HEK293 (cell line): ENCODE data around the gene CDHR5.

Source experiments
- CTCF ChIA-PET: fragments of 350-600 bp; formaldehyde crosslinking; extraction: SDS; loops from one replicate; lab custom pipeline; 2021; ENCODE audit warnings: antibody characterized with exemption; lab: Yijun Ruan, JAX
- POLR2A ChIA-PET: fragments of 300-600 bp; formaldehyde crosslinking; extraction: SDS; loops from one replicate; lab custom pipeline; 2020; ENCODE audit warnings: antibody characterized with exemption, inconsistent platforms; lab: Yijun Ruan, JAX
- H3K27ac ChIP-seq: fragments of 200-500 bp; sonication (Bioruptor generic); 2 replicates; pipeline ENCODE4 v1.5.1; 2014; ENCODE audit warnings: low read depth, low read length, control low read depth, inconsistent platforms; ENCODE audit errors: extremely low read depth
- H3K36me3 ChIP-seq, 2 experiments: fragments of 200-500 bp in 1 of 2; sonication (Bioruptor generic) in 1 of 2; 1 replicate in 1 of 2; 2 replicates in 1 of 2; pipeline ENCODE4 v1.5.1; 2014 to 2017; ENCODE audit warnings: inconsistent platforms in 2 of 2, low read length in 2 of 2; ENCODE audit not compliant: control insufficient read depth in 2 of 2, insufficient read depth in 1 of 2
- H3K4me1 ChIP-seq: fragments of 200-500 bp; sonication (Bioruptor generic); 2 replicates; pipeline ENCODE4 v1.5.1; 2014; ENCODE audit warnings: mild to moderate bottlenecking, low read length, inconsistent platforms; ENCODE audit not compliant: control insufficient read depth, insufficient read depth
- H3K4me3 ChIP-seq: 2 replicates; pipeline ENCODE4 v1.5.1; 2011; ENCODE audit warnings: low read depth, mild to moderate bottlenecking, control low read depth, low read length, moderate library complexity
- H3K9me3 ChIP-seq: fragments of 200-500 bp; sonication (Bioruptor generic); 2 replicates; pipeline ENCODE4 v1.5.1; 2014; ENCODE audit warnings: low read depth, low read length, inconsistent platforms; ENCODE audit not compliant: control insufficient read depth, insufficient read depth
- FEZF1 ChIP-seq: fragments of 450-650 bp; formaldehyde crosslinking; IDR thresholded peaks from 2 replicates; pipeline ENCODE4 v1.5.1; 2016; ENCODE audit warnings: missing biosample characterization, missing genetic modification characterization
- GLI4 ChIP-seq: fragments of 450-650 bp; formaldehyde crosslinking; IDR thresholded peaks from 2 replicates; pipeline ENCODE4 v1.5.1; 2016; ENCODE audit warnings: missing biosample characterization, missing genetic modification characterization
- GLIS2 ChIP-seq: fragments of 450-650 bp; formaldehyde crosslinking; IDR thresholded peaks from 2 replicates; pipeline ENCODE4 v1.5.1; 2016; ENCODE audit warnings: missing biosample characterization, missing genetic modification characterization
- HOXC10 ChIP-seq: sonication (generic); formaldehyde crosslinking; IDR thresholded peaks from 2 replicates; pipeline ENCODE4 v1.8.1; 2023; ENCODE audit warnings: mild to moderate bottlenecking, missing genetic modification reagents
- SCRT2 ChIP-seq: fragments of 450-650 bp; formaldehyde crosslinking; IDR thresholded peaks from 2 replicates; pipeline ENCODE4 v1.5.1; 2016; ENCODE audit warnings: missing biosample characterization, missing genetic modification characterization
- SP7 ChIP-seq: fragments of 450-650 bp; formaldehyde crosslinking; IDR thresholded peaks from 2 replicates; pipeline ENCODE4 v1.5.1; 2016; ENCODE audit warnings: missing biosample characterization, missing genetic modification characterization
- YY2 ChIP-seq: fragments of 450-650 bp; formaldehyde crosslinking; IDR thresholded peaks from 2 replicates; pipeline ENCODE4 v1.5.1; 2016; ENCODE audit warnings: missing biosample characterization, missing genetic modification characterization
- ZBTB1 ChIP-seq: fragments of 450-650 bp; formaldehyde crosslinking; IDR thresholded peaks from 2 replicates; pipeline ENCODE4 v1.5.1; 2016; ENCODE audit warnings: missing biosample characterization, missing genetic modification characterization
- ZIC2 ChIP-seq: fragments of 450-650 bp; formaldehyde crosslinking; IDR thresholded peaks from 2 replicates; pipeline ENCODE4 v1.5.1; 2016; ENCODE audit warnings: missing biosample characterization, missing genetic modification characterization
- ZNF133 ChIP-seq: fragments of 450-650 bp; formaldehyde crosslinking; IDR thresholded peaks from 2 replicates; pipeline ENCODE4 v1.5.1; 2016; ENCODE audit warnings: missing biosample characterization, missing genetic modification characterization
- ZNF175 ChIP-seq: fragments of 450-650 bp; formaldehyde crosslinking; IDR thresholded peaks from 2 replicates; pipeline ENCODE4 v1.5.1; 2016; ENCODE audit warnings: missing biosample characterization, missing genetic modification characterization
- ZNF202 ChIP-seq: fragments of 450-650 bp; formaldehyde crosslinking; IDR thresholded peaks from 2 replicates; pipeline ENCODE4 v1.5.1; 2016; ENCODE audit warnings: missing biosample characterization, missing genetic modification characterization, borderline replicate concordance
- ZNF292 ChIP-seq: fragments of 450-650 bp; formaldehyde crosslinking; IDR thresholded peaks from 2 replicates; pipeline ENCODE4 v1.5.1; 2016; ENCODE audit warnings: low read depth, missing biosample characterization, missing genetic modification characterization, borderline replicate concordance
- ZNF596 ChIP-seq: fragments of 450-650 bp; IDR thresholded peaks from 2 replicates; pipeline ENCODE4 v1.5.0; 2018; ENCODE audit warnings: missing biosample characterization, mild to moderate bottlenecking, missing genetic modification characterization, moderate library complexity
- ZNF626 ChIP-seq: fragments of 450-650 bp; sonication (Bioruptor Pico); formaldehyde crosslinking; IDR thresholded peaks from 2 replicates; pipeline ENCODE4 v1.5.1; 2018; ENCODE audit warnings: missing biosample characterization, missing genetic modification characterization, inconsistent platforms
- ZNF768 ChIP-seq: fragments of 450-650 bp; formaldehyde crosslinking; IDR thresholded peaks from 2 replicates; pipeline ENCODE4 v1.5.1; 2018; ENCODE audit warnings: missing biosample characterization, mild to moderate bottlenecking, missing genetic modification characterization
- ZNF830 ChIP-seq: fragments of 450-650 bp; IDR thresholded peaks from 2 replicates; pipeline ENCODE4 v1.5.0; 2018; ENCODE audit warnings: missing biosample characterization, missing genetic modification characterization, low read depth, mild to moderate bottlenecking, moderate library complexity
- TF ChIP-seq, protein P1 (sequence below): fragments of 450-650 bp; formaldehyde crosslinking; IDR thresholded peaks from 2 replicates; pipeline ENCODE4 v1.5.1; 2016; ENCODE audit warnings: missing biosample characterization, missing genetic modification characterization
- TF ChIP-seq, protein P2 (sequence below): fragments of 450-650 bp; formaldehyde crosslinking; IDR thresholded peaks from 2 replicates; pipeline ENCODE4 v1.5.1; 2016; ENCODE audit warnings: missing biosample characterization, missing genetic modification characterization
- TF ChIP-seq, protein P3 (sequence below): fragments of 450-650 bp; formaldehyde crosslinking; IDR thresholded peaks from 2 replicates; pipeline ENCODE4 v1.5.1; 2016; ENCODE audit warnings: missing biosample characterization, missing genetic modification characterization, borderline replicate concordance
- TF ChIP-seq, protein P4 (sequence below): fragments of 450-650 bp; formaldehyde crosslinking; optimal IDR thresholded peaks from 2 replicates; pipeline ENCODE3; 2016; ENCODE audit warnings: missing biosample characterization, mild to moderate bottlenecking, missing genetic modification characterization

Gene CDHR5

DNA sequence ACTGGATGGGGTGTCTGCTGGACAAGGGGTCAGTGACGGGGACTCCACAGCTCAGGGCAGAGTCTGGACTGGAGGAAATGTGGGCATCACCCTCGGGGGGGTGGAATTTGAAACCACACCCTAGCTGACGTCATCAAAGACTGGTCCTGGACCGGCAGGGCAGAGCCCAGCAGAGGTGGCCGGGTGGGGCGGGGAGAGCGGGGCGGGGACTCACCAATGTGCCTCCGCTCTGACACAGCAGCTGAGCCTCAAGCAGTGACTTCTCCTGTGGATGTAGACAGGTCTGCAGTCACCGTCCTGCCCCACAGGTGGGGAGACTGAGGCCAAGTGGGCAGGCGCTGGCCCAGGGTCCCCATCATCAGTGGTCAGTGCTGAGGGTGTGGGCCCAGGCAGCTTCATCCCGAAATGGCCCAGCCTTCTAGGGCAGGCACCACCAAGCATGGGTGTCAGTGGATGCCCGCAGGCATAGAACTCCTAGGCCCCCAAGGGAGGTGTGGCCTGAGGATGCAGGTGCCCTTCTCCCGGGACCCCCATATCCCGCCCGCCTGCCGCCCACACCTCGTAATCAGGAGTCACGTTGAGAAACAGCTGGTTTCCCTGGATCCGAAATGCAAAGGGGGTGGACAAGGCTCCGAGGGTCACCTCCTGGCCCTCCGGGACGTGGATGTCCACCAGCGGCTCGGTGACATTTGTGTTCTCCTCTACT, 603 bp downstream of the CDHR5 start (continued):
- TF ChIP-seq ZNF596 = no peak
- TF ChIP-seq ZNF175 (tag by site-specific recombination) = no peak
- TF ChIP-seq HOXC10 (CRISPR knock-in tag) = no peak
- no peak for TF ChIP-seq GLI4 (tag by site-specific recombination)

DNA sequence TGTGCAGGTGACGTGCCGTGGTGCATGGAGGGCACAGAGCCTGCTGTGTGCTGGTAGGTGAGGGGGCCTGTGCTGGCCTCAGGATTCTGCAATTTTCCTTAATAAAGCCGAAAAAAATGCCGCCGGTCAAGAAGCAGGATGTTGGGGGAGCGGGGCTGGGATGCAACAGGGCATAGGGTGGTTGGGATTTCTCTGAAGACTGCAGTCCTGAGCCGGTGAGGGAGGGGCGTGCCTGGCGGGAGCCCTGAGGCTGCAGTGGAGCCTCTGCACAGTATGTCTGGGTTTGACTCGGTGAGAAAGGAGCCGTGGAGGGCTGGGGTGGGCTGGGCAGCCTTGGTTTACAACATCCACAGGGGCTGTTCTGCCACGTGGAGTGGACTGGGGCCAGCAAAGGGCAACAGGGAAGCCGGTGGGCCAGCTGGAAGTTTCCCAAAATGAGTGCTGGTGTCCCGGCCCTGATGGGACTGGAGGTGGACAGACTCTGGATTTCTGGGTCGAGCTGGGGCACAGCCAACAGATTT, 1.3 kb downstream of the CDHR5 start:
- Histone ChIP-seq H3K4me3 (no peak overlapping the region), H3K27ac (no peak overlapping the region), H3K9me3 (no peaks in the 10 kb centered on the region), H3K36me3 (peaks cover 0 to 6% of the 10 kb centered on the region in 2 experiments; a peak in 1 of 3 replicates), H3K4me1 (no peaks in the 10 kb centered on the region)
- ChIA-PET CTCF (interaction anchor here (1.0 kb wide), 1 partner anchor 100 kb away, joined by 4 read pairs; no protein-coding TSS in a partner anchor), POLR2A (interaction anchor here (0.6 kb wide), 1 partner anchor 52 kb away, joined by 3 read pairs; no protein-coding TSS in a partner anchor)
- TF ChIP-seq SCRT2 (tag by site-specific recombination) (peak; percentile 71), HOXC10 (CRISPR knock-in tag) (no peak)

DNA sequence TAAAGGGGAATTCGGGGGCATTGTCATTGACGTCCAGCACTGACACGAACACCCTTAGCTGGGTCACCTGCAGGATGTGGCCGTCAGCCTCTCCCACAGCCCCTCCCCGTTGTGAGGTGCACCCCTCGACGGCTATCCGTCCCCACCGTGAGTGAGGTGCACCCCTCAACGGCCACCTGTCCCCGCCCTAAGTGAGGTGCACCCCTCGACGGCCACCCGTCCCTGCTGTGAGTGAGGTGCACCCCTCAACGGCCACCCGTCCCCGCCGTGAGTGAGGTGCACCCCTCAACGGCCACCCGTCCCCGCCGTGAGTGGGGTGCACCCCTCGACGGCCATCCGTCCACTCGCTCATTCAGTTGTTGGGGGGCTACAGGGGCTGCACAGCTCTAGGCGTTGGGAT, 2.9 kb downstream of the CDHR5 start:
- Histone ChIP-seq H3K4me1 (no peaks in the 10 kb centered on the region), H3K4me3 (no peak overlapping the region), H3K9me3 (no peaks in the 10 kb centered on the region), H3K36me3 (peaks cover 0 to 13% of the 10 kb centered on the region in 2 experiments; a peak in 1 of 3 replicates), H3K27ac (no peak overlapping the region)
- ChIA-PET CTCF (interaction anchor here (0.6 kb wide), 1 partner anchor 112 kb away, joined by 3 read pairs; no protein-coding TSS in a partner anchor), POLR2A (no interaction called here)
- TF ChIP-seq ZNF202 (tag by site-specific recombination) = no peak
- TF ChIP-seq ZNF830 (tag by site-specific recombination) = no peak
- no peak for TF ChIP-seq ZNF133
- no peak for TF ChIP-seq ZNF292 (tag by site-specific recombination)
- TF ChIP-seq ZBTB1 (tag by site-specific recombination) = no peak
- TF ChIP-seq YY2 (tag by site-specific recombination) = no peak
- no peak for TF ChIP-seq FEZF1 (tag by site-specific recombination)
- no peak for TF ChIP-seq ZIC2 (tag by site-specific recombination)
- TF ChIP-seq, protein P1, sequence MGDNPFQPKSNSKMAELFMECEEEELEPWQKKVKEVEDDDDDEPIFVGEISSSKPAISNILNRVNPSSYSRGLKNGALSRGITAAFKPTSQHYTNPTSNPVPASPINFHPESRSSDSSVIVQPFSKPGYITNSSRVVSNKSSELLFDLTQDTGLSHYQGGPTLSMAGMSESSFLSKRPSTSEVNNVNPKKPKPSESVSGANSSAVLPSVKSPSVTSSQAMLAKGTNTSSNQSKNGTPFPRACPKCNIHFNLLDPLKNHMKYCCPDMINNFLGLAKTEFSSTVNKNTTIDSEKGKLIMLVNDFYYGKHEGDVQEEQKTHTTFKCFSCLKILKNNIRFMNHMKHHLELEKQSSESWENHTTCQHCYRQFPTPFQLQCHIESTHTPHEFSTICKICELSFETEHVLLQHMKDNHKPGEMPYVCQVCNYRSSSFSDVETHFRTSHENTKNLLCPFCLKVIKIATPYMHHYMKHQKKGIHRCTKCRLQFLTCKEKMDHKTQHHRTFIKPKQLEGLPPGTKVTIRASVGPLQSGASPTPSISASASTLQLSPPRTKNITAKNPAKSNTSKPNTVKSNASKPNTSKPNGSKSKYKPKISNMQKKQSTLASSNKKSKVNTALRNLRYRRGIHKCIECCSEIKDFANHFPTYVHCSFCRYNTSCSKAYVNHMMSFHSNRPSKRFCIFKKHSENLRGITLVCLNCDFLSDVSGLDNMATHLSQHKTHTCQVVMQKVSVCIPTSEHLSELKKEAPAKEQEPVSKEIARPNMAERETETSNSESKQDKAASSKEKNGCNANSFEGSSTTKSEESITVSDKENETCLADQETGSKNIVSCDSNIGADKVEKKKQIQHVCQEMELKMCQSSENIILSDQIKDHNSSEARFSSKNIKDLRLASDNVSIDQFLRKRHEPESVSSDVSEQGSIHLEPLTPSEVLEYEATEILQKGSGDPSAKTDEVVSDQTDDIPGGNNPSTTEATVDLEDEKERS (tag by site-specific recombination) = no peak
- TF ChIP-seq SP7 (tag by site-specific recombination) = no peak
- TF ChIP-seq ZNF175 (tag by site-specific recombination) = no peak
- TF ChIP-seq, protein P2, sequence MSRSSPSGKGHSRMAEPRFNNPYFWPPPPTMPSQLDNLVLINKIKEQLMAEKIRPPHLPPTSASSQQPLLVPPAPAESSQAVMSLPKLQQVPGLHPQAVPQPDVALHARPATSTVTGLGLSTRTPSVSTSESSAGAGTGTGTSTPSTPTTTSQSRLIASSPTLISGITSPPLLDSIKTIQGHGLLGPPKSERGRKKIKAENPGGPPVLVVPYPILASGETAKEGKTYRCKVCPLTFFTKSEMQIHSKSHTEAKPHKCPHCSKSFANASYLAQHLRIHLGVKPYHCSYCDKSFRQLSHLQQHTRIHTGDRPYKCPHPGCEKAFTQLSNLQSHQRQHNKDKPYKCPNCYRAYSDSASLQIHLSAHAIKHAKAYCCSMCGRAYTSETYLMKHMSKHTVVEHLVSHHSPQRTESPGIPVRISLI (tag by site-specific recombination) = no peak
- no peak for TF ChIP-seq GLIS2 (tag by site-specific recombination)
- TF ChIP-seq, protein P3, sequence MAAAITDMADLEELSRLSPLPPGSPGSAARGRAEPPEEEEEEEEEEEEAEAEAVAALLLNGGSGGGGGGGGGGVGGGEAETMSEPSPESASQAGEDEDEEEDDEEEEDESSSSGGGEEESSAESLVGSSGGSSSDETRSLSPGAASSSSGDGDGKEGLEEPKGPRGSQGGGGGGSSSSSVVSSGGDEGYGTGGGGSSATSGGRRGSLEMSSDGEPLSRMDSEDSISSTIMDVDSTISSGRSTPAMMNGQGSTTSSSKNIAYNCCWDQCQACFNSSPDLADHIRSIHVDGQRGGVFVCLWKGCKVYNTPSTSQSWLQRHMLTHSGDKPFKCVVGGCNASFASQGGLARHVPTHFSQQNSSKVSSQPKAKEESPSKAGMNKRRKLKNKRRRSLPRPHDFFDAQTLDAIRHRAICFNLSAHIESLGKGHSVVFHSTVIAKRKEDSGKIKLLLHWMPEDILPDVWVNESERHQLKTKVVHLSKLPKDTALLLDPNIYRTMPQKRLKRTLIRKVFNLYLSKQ (tag by site-specific recombination) = no peak
- no peak for TF ChIP-seq ZNF626 (tag by site-specific recombination)
- TF ChIP-seq, protein P4, sequence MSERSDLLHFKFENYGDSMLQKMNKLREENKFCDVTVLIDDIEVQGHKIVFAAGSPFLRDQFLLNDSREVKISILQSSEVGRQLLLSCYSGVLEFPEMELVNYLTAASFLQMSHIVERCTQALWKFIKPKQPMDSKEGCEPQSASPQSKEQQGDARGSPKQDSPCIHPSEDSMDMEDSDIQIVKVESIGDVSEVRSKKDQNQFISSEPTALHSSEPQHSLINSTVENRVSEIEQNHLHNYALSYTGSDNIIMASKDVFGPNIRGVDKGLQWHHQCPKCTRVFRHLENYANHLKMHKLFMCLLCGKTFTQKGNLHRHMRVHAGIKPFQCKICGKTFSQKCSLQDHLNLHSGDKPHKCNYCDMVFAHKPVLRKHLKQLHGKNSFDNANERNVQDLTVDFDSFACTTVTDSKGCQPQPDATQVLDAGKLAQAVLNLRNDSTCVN (tag by site-specific recombination) = no peak
- TF ChIP-seq ZNF768 (tag by site-specific recombination) = no peak
